Stimulated activated CD8-positive, alpha-beta memory T cell treated with anti-CD3 and anti-CD28 coated beads, Interleukin-4, amount 100 ng/mL, for 1 hour (primary cell): ENCODE data around the gene B4GALNT4.
A peak's percentile ranks its signal among the peaks of the same experiment; 100 is the strongest.
"Not testable (repeated sequence)": the region's sequence is repeated elsewhere in the genome, so short reads cannot be mapped to it uniquely, and the experiment has no call there.

ENCODE experiments used
- DNase-seq, 2 donors: peaks; one replicate each; pipeline ENCODE4 v3.0.0-alpha.2; 2020; ENCODE audit warnings: low read depth in 2 of 2, low spot score in 1 of 2

The B4GALNT4 gene

DNA sequence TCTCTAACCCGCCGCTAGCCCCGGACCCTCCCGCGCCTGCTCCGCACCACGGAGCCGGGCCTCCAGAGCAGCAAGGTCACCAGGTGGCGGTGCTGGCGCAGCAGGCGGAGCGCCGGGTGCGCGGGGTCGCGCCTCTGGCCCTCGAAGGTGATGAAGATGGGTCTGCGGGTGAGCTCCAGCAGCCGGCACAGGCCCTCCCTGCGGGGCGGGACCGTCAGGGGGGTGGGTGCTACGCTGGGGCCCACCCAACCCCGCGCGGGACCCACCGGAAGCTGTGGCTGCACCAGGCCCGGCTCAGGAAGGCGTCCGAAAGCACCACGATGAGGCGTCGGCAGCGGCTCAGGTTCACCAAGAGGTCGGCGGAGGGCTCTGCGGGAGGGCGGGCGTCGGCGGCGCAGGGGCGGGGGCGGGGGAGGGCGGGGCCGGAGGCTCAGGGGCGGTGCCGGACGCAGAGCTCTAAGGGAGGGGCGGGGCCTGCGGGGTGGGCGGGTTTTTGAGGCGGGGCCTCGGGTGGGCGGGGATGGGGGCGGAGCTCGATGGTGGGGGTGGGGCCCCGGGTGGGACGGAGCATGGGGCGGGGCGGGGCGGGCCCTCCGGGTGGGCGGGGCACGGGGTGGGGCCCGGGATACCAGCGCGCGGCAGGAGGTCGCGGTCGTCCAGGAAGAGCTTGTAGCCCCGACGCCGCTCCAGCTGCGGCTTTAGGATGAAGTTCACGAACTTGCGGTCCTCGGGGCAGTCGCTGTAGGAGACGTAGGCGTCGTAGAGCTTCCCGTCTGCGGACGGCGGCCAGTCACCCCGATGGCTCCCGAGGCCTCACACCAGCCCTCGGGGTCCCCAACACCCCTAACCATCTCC lies 37.7 kb downstream of the B4GALNT4 start:
- DNase-seq = peak; percentile 82 to 89

DNA sequence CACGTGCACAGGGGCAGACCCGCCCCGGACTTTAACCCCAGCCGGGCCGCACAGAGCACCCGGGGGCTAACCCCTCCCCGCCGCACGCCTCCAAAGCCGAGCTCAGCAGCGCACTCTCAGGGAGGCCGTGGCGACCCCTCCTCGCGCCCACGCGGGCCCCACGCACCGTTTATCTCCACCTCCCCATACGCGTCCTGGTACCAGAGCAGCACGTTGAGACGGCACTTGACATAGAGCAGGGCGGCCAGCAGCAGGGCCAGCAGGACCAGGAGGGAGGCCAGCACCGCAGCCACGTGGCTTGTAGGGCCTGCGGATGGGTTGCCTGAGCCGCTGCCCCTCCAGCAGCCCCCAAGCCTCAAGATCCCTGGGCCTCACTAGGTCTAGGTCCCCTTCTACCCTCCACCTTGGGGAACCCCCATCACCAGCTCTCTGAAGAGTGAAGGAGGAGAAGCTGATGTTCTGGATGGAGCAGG lies 38.4 kb downstream of the B4GALNT4 start:
- DNase-seq = no peak

DNA sequence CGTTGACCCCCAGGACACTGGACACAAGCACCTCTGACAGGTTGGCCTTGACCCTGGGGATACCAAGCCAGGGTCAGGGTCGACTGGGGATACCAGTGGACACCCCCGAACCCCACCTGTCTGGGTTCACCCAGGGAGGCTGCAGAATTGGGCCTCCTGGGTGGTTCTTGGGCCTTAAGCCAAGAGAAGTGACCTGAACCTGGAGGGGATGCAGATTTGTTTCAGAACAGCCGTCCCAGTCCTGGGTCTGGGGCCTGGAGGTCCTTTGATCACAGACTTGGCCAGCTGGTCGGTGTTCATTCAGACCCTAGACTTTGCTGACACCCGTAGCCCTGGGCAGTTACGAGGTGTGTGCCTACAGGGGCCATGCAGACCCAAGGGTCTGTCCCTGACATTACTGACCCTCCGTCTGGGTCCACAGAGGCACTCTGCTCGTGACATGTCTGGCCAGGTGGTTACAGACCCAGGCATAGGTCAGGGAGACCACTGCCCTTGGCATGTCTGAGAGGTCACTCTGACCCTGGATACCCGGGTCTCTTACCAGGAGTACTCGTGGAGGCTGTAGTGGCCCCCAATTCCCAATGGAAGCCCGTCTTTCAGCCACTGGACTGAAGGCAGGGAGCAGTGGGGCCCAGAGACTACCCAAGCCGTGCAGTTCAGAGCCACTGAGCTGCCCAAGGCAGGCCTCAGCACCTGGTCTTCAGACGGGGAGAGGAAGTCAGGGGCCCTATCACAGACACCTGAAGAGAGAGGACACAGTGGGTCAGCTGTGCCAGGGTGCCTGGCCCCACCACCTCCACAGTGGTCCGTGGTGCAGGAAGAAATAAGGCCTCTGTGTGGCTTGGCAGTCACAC lies 39.1 kb downstream of the B4GALNT4 start:
- DNase-seq = no peak

DNA sequence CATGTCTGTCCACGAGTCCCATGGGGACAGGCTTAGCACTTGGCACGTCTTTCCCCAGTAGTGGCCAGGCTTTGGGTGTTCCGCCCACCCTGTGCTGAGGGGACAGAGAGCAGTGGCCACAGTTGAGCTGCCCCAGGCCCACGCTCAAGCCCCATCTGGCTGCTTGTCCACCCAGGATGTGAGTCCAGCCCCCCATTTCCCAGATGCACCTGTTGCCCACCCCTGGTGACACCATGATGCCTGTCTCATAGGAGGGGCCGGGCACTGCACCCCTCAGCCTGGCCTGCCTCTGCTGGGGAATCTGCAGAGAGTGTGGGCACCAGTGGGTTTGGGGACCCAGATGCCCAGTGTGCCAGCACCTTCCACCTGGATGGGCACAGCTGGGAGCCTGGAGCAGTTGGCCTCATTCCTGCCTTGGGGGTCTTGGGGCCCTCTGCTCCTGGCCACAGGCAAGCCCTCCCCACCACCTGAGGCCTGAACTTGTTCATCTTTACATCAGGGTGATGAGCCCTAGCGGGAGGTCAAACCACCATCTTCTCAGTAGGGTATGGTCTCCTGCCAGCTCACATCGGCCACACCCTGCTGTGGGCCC lies 39.8 kb downstream of the B4GALNT4 start:
- DNase-seq = no peak

DNA sequence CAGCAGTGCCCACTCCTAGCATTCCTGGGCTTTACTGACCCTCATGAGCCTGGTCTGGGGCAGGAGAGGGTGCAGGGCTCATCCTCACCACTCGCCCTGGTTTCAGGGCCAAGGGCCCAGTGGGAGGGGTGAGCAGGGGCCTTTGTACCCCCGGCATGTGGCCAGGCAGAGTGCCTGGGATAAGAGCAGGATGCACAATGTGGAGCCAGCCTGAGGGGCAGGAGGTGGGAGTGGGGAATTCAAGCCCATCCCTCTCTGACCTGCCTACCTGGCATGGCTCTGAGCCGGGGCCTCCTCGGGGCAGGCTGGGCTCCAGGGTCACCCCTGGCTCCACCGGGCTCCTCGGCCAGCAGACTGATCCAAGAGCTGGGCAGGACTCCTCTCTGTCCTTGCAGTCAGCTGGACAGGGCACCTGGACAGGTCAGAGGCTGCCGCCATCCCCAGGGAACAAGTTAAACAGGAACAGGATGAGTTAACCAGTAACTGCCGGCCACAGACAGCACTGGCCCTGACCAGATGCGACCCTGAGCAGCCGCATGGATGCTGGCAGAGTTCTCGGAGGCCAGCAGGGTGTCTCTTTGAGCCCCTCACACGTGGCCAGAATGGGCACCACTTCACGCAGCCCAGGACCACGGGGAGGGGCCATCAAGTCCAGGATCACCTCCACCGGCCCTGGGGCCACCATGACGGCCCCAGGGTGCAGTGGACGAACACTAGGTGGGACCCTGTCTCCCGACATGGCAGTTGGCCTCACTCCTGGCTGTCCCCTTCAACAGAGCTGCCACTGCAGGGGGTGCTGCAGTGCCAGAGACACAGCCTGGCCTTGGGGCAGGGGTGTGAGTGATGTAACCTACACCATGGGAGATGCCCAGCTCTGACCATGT lies 40.5 kb downstream of the B4GALNT4 start:
- DNase-seq = no peak

DNA sequence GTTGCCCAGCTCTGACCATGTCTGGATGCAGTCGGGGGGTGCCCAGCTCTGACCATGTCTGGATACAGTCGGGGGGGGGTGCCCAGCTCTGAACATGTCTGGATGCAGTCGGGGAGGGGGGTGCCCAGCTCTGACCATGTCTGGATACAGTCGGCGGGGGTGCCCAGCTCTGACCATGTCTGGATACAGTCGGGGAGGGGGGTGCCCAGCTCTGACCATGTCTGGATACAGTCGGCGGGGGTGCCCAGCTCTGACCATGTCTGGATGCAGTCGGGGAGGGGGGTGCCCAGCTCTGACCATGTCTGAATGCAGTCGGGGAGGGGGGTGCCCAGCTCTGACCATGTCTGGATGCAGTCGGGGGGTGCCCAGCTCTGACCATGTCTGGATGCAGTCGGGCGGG lies 41.4 kb downstream of the B4GALNT4 start:
- not testable (repeated sequence) for DNase-seq

DNA sequence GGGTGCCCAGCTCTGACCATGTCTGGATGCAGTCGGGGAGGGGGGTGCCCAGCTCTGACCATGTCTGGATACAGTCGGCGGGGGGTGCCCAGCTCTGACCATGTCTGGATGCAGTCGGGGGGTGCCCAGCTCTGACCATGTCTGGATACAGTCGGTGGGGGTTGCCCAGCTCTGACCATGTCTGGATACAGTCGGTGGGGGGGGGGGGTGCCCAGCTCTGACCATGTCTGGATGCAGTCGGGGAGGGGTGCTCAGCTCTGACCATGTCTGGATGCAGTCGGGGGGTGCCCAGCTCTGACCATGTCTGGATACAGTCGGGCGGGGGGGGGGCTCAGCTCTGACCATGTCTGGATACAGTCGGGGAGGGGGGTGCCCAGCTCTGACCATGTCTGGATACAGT lies 42.2 kb downstream of the B4GALNT4 start:
- not testable (repeated sequence) for DNase-seq

DNA sequence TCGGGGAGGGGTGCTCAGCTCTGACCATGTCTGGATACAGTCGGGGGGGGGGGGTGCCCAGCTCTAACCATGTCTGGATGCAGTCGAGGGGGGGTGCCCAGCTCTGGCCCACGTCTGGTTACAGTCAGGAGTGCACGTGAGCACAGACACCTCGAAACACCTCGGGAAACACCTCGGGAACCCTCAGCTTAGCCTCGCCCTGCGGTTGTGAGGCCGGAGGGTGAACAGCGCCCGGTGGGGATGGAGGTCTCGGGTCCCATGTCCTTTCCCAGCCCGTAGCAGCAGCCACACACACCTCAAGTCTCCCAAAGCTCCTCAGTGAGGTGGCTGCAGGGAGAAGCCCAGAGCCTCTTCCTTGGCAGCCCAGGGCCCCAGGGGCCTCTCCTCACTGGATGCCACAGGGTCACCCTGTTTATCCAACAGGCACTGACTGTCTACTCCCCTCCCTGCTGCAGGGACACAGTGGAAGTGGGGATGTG lies 43.4 kb downstream of the B4GALNT4 start:
- no peak for DNase-seq

DNA sequence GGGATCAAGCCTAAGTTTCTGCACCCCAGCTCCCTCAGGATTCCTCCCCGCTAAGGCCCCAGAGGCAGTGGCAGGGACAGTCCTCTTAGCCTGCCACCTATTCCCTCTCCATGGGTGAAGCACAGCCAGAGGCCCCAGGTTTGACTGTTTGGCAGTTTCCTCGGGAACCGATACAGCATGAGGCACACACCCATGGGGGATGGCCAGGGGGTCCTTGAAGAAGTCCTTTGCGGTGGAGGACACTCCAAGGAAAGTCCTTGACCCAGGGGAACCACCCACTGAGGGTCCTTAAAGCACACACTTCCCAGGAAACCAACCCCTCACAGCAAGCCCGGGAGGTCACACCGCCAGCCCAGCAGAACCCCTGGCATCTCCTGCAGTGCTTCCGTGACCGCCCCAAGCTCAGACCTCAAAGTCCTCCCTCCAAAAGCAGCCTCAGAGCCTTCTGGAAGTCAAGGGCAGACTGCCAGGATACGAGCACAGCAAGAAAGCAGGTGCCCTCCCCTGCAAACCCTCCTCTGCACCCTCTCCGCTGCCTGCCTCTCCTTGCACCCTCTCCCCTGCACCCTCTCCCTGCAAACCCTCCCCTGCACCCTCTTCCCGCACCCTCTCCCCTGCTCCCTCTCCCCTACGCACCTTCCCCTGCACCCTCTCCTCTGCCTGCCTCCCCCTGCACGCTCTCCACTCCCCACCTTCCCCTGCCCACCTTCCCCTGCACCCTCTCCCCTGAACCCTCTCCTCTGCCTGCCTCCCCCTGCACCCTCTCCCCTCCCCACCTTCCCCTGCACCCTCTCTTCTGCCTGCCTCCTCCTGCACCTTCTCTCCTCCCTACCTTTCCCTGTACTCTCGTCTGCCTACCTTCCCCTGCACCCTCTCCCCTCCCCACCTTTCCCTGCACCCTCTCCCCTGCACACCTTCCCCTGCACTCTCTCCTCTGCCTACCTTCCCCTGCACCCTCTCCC lies 44.1 kb downstream of the B4GALNT4 start:
- DNase-seq = no peak

DNA sequence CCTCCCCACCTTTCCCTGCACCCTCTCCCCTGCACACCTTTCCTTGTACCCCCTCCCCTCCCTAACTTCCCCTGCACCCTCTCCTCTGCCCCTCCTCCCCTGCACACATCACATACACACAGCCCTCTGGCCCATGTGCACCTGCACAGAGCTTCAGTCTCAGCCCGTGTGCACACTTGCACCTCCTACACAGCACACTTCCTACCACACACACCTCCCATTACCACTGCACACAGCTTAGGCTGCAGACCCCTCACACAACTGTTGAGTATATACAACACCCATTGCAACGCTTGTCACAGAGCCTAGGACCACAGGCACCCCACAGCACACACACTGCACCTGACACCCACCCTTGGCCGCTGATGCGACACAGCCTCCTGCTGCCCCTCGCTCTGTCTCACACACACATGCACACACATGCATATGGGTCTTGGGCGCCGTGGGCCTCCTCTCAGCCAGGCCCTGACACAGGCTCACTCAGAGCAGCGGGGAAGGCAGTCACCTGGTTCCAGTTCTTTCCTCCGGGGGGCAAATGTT lies 45.1 kb downstream of the B4GALNT4 start:
- DNase-seq = no peak

DNA sequence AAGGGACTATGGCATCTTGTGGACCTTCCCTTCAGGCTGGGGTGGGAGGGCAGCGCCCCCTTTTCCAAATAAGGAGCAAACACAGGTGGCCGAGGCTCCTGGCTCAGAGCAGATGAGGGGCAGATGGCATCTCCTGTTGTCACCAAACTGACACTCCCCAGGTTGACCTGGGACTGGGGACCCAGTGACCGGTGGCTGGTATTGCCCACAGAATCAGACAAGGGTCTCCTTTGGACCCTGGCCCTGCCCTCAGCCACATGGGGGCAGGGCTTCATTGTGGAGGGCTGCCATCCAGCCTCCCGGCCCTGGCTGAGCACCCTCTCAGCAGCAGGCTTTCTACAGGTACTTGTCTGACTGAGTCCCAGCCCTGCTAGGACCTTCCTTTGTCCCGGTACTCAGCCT lies 46.3 kb downstream of the B4GALNT4 start:
- DNase-seq = no peak

DNA sequence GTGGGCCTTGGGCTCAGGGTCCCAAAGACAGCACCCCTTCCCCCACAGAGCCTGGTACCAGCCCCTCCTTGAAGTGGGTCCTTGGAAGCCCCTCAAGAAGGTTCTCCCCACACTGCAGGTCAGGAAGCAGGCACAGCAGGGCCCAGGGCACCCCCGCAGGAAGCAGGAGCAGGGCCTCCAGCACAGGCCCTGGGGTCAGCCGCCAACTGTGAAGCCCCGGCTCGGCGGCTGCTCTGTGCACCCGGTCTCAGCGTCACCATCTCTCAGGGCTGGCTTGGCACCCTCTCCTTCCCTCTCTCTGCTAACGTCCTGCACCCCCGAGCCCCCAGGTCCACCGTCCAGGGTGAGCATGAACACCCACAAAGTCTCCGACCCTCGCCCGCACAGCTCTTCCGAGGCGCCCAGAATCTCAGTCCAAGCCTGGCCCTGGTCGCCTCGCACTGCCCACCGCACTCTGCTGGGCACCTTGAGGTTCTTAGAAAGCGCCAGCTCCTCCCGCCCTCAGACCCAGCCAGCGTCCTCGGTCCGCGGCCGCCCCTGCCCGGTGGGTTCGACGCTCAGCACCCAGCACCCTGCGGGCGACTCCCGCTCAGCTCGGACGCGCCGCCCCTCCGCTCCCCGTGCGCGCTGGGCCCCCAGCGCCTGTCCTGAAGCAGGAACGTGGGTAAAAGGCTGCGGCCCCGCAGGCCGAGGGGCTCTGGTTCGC lies 46.9 kb downstream of the B4GALNT4 start:
- DNase-seq = no peak

DNA sequence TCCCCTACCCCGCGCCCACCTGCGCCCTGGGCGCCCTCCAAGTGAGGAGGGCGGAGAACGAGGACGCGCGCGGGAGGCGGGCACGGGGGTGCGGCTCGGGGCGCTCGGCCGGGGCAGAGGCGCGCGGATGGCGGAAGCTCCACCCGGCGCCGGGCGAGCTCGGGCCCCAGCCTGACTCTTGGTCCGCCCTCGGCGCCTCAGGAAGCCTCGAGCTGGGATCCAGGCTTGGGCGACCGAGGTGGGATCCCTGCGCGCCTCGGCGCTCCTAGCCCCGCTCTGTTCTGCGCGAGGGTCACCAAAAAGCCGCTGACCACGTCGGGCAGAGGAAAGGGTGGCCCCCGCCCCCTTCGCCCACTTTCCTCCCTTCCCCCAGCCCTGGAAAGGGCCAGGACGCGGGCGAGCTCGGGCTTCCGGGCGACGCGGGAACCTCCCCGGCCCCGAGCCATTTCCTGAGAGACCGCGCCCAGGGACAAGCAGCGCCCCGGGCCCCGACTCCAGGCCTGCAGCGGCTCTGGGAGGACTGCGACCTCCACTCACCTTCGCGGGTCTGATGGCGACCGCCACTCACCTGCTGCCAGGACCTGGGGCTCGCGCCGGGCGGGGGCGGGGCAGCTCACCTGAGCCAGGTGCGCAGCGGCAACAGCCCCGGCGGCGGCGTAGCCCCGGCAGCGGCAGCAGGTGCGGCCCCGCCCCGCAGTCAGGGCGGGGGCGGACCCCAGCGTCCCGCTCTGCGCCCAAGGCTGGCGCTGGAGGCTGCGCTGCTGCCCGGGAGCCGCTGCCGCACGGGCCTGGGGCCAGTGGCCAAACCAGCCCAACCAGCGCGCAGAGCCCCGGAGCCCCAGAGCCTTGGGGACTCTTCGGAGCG lies 47.7 kb downstream of the B4GALNT4 start:
- no peak for DNase-seq

DNA sequence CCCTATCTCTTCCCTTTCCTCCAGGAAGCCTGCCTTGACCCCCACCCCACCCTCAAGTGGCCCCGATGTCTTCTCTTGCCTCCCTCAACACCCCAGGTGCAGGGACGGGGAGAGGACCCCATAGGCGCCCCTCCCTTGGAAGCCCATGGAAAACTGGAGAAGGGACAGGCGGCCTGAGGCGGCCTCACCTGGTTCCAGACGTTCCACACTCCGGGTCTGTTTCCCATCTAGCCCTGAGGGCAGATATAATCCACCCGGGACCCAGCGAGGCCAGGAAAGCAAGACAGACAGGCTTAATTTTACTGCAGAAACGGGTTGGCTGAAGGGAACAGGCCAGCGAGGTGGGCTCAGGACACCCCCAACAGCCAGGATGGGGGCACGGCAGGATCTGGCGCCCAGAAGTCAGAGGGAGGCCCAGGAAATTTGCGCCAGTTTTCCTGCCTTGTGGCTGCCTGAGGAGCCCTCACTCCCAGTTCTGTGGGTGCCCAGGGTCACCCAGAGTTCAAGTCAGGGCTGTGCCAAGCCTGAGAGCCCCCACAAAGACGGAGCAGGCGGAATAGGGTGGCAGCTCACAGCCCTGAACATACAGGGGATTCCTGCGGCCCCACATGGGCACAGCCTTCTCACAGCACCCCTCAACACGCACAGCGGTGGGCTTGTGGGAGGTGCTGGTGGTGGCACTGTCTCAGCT lies 48.5 kb downstream of the B4GALNT4 start:
- DNase-seq = no peak

DNA sequence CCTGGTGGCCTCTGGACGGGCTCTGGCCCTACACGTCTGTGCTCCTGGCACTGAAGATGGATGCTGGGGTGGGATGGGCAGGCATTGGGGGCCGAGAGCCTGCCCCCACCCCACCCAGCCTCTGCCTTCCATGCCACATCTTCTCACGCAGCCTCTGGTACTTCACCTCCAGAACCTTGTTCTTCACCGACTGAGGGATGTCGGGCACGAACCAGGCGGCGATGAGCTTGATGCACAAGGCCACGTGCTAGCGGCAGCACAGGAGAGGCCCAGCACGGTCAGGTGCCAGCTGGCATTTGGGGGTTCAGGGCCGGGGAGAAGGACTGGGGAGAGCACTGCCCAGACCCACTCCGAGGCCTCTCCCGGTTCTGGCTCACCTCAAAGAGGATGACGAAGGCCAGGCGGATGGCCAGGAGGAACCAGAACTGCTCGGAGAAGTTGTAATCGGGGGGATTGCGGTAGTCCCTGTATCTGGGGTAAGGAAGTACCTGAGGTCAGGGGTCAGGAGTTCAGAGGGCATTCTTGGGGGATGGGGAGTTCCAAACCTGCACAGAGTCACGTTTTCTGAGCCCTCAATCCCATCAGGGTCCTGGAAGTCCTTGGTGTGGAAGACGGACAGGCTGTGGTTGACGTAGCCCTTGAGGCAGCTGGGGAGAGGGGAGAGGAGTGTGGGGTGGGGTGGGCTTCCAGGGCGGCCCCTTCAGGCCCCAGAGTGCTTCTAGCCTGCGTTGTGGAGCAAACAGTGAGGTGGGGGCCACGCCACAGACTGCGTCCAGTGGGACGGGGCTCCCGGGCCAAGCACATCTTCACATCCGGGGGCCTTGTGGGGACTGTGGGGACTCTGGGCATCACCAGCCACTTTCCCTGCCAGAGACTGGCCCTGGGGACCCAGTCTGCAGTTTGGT lies 49.3 kb downstream of the B4GALNT4 start:
- DNase-seq = no peak
